ENCODE data around the gene UGT1A10.
"Not testable (repeated sequence)": the region's sequence is repeated elsewhere in the genome, so short reads cannot be mapped to it uniquely, and the experiment has no call there.

The UGT1A10 gene

DNA sequence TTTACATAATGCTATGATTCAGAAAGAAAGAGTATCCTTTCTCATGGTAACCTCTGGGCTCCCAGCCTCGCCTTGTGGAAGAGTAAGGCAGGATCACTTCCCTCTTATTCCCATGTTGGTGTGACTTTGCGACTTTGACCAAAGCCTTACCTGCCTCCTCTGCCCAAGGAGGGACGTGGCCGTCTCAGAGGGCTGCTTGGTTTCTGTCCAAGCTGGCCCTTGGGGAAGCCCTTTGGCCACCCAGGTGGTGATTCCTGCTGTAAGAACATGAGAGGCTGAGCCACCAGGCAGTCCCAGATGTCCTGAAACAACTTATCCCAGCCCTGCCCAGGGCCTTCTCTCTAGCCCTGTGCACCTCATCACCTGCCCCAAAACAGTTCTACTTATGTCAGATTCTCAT lies 62.5 kb downstream of the UGT1A10 start:
- DNase-seq: no peak

DNA sequence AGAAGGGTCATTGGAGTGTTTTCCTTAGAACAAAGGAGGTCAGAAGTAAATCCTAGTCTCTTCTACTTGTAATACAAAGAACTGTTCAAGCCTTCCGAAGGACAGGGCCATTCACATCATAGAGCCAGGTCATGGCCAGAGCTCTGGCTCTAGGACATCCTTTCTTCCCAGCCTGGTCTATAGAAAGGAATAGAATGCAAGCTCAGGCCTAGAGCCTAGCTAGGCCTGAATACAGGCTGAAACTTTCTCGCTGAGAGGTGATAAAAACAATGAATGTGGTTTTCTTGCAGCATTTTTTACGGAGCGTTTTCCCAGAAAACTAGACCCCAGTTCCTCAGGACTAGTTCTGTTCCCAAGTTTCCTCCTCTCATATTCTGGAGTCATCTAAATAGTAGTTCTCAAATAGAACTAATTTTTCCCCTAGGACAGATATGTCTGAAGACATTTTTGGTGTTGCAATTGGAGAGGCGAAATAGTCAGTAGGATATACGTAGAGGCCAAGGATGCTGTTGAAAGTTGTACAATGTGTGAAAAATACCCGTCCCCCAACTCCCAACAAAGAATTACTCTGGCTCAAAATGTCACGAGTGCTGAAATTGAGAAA lies 63.3 kb downstream of the UGT1A10 start:
- DNase-seq: no peak

DNA sequence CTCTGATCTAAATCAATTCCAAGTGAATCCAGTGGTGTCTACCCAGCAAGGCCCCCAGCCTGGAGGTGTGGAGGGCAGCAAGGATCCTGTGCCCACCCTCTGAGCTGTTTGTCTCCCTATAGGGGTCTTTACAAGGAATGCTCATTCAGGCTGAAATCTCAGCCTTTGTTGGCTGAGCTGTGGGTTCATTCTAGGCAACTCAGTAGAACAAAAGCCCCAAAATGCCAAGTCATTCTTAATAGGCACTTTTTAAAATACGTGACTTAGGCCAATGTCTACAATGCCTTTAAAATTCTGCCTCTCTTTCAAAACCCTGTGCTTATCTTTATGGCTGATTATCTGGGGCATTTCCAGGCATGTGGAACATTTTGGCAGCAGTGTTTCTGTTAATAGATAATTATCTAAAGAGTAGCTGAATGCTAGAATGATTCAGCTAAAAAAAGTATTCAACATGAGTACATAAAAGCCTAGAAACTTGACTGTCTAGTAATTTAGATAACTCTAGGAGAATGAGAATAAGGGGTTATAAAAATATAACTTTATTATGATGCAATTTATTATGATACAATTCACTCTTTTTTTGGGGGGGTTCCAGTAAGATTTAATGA lies 63.9 kb downstream of the UGT1A10 start:
- DNase-seq: no peak

DNA sequence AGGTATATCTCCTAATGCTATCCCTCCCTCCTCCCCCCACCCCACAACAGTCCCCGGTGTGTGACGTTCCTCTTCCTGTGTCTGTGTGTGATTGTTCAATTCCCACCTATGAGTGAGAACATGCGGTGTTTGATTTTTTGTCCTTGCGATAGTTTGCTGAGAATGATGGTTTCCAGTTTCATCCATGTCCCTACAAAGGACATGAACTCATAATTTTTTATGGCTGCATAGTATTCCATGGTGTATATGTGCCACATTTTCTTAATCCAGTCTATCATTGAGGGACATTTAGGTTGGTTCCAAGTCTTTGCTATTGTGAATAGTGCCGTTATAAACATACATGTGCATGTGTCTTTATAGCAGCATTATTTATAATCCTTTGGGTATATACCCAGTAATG lies 64.6 kb downstream of the UGT1A10 start:
- DNase-seq: not testable (repeated sequence)

DNA sequence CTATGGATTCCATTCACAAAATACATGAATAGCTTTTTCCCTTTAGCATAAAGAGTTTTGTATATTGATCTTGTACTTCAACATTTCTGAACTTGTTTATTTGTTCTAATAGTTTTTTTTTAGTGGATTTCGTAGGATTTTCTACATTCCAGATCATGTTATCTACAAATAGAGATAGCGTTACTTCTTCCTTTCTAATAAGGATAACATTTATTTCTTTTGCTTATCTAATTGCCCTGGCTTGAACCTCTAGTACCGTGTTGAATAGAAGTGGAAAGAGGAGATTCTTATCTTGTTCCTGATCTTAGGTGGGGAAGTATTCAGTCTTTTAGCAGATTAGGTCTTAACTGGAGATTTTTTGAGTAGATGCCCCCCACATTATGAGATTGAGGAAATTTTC lies 66.0 kb downstream of the UGT1A10 start:
- DNase-seq: no peak

DNA sequence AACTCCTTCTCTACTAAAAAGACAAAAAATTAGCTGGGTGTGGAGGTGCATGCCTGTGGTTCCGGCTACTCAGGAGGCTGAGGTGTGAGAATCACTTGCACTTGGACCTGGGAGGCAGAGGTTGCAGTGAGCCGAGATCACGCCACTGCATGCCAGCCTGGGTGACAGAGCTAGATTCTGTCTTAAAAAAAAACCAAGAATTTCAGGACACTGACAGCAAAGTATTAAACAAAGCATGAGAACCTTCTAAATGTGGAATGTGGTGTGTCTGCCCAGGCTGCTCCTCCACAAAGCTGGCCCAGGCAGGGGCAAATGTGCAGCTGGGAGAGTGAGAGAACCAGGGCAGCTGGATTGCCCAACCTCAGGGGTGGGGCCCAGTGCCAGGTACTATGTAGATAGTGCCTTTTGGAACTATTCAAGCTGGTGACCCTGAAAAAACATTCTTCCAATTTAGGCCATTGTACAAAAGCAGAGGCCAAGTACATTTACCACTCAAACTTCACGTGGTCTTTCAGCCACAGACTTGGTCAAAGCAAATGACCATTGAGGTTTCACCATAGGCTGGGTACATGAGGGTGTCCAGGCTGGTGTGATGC lies 69.8 kb downstream of the UGT1A10 start:
- no peak for DNase-seq

DNA sequence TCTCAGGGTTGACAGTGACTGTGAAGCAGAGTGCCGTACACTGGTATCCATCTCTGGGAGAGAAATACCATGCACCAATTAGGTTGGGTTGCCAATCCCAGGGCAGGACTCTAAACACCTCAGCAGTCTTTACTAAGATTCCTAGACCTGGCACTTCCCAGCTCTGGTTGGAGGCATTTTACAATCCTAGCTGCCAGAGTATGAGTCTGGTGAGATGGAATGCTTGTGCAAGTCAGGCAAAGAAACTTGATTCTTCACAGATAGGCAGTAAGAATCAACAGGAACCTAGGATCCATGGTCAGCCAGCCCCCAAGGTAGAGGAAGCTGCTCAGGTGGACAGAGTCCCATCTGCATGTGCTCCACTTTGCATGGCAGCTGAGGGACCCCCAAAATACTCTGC lies 70.5 kb downstream of the UGT1A10 start:
- DNase-seq: no peak

DNA sequence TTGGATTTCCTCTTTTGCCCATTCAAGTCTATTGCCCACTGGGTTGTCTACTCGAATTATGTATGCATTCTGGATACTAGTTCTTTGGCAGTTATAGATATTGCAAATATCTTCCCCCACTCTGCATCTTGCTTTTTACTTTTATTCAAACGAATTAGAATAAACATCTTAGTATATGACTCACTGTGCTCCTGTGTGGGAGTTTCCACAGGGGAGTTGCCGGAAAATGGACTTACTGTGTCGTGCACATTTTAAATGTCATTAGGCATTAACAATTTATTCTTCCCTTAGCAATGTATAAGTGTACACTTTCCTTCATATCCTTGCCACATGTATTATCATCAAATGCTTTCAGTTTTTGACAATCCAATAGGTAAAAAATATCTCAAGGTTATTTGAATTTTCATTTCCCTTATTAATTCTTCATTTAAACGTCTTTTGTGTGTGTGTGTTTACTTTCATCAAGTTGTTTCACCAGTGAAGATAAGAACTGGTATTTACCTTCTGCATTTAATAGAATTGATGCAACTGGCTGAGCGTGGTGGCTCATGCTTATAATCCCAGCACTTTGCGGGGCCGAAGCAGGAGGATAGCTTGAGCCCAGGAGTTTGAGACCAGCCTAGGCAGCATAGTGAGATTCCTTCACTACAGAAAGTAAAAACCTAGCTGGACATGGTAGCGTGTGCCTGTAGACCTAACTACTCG lies 71.8 kb downstream of the UGT1A10 start:
- no peak for DNase-seq

DNA sequence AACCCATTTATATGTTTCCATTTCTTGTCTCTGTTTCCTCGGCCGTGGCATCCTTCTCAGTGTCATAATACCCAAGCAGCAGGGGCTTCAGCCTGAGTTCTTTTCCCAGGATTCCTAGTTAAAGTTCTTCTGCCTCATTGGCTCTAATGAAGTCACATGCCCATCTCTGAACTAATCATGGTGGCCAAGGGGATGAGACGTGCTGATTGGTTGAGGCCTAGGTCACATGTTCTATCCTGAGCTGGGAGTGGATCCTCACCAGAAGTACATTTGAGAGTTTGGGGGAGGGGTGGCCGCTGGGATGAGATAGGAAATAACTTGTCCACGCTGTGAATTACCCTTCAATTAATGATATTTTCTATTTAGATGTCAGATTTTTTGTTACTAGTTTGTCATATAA lies 72.7 kb downstream of the UGT1A10 start:
- no peak for DNase-seq

DNA sequence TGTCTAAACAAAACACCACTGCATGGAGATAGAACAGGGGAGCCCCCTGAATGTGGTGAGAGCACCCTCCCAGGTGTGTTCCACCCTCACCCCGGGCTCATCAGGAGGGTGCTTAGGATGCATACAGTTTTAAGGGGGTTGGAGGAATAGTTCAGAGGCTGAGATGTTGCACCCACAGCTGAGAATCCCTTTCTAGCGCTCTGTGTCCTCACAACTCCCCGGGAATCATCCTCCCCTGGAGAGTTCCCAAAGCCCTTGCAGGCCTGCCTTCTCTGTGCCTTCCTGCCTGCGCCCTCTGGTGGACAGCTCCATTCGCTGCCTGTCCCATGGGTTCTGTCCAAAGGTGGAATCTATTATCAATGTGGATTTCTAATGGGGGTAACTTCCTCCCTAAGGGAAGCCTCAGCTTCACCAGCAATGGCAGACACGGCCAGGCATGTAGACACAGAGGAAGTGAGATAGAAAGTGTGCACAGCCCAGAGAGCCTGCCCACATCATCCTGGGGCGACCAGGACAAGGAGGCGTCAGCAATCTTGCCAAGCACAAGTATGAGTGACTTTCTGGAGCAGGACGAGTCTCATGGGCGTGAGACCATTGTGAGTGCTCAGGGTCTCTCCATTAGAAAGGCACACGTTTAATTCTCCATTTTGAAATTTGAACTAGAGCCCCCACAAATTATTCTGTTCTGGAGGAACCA lies 75.2 kb downstream of the UGT1A10 start:
- peak; percentile 80 for DNase-seq

DNA sequence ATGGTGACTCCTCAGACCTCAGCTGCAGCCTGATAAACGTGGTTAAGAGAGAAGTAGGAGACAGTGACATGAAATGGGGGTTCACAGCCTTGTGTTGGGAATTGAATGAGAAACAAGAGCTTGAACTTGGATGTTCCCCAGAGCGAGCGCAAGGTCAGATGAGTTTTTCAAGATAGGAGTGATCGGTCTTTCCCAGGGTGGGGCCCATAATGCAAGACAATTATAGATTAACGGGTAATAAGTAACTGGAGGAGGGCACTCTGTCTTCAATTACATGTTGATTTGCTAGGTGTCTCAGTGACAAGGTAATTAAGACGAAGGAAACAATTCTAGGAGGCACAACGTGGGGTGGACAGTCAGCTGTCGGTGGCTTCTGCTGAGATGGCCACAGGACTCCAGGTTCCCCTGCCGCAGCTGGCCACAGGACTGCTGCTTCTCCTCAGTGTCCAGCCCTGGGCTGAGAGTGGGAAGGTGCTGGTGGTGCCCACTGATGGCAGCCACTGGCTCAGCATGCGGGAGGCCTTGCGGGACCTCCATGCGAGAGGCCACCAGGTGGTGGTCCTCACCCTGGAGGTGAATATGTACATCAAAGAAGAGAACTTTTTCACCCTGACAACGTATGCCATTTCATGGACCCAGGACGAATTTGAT lies 76.5 kb downstream of the UGT1A10 start, which contains the start of gene UGT1A5:
UGT1A5 (plus strand) TSS at position 297 of the 651 bp plus-strand sequence; CDS start at position 382, 85 bp downstream.
- DNase-seq: no peak

DNA sequence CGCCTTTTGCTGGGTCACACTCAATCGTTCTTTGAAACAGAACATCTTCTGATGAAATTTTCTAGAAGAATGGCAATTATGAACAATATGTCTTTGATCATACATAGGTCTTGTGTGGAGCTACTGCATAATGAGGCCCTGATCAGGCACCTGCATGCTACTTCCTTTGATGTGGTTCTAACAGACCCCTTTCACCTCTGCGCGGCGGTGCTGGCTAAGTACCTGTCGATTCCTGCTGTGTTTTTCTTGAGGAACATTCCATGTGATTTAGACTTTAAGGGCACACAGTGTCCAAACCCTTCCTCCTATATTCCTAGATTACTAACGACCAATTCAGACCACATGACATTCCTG lies 77.0 kb downstream of the UGT1A10 start:
- no peak for DNase-seq

DNA sequence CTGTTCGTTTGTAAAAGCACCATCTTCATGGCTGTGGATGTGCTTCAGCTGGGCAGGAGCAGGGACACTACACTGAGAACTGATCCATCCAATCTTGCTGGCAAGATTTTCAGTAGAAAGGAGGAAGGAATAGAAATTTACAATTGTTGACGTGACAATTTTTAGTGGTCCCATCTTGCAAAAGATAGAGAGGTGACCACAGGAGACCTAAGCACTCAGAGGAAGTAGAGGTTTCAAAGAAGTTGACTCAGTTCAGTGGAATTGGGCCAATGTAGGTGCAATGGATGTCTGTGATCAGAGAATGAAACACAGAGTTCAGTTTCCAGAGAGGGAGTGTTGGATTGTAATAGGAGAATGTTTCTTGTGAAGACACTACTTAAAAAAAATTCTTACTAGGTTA lies 77.9 kb downstream of the UGT1A10 start:
- no peak for DNase-seq

DNA sequence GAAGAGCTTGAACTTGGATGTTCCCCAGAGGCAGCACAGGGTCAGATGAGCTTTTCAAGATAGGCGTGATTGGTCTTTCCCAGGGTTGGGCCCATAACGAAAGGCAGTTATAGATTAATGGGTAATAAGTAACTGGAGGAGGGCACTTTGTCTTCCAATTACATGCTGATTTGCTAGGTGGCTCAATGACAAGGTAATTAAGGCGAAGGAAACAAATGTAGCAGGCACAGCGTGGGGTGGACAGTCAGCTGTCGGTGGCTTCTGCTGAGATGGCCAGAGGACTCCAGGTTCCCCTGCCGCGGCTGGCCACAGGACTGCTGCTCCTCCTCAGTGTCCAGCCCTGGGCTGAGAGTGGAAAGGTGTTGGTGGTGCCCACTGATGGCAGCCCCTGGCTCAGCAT lies 82.3 kb downstream of the UGT1A10 start, which contains the start of gene UGT1A4:
UGT1A4 (plus strand) TSS at position 185 of the 400 bp plus-strand sequence; CDS start at position 270, 85 bp downstream.
- DNase-seq: no peak

DNA sequence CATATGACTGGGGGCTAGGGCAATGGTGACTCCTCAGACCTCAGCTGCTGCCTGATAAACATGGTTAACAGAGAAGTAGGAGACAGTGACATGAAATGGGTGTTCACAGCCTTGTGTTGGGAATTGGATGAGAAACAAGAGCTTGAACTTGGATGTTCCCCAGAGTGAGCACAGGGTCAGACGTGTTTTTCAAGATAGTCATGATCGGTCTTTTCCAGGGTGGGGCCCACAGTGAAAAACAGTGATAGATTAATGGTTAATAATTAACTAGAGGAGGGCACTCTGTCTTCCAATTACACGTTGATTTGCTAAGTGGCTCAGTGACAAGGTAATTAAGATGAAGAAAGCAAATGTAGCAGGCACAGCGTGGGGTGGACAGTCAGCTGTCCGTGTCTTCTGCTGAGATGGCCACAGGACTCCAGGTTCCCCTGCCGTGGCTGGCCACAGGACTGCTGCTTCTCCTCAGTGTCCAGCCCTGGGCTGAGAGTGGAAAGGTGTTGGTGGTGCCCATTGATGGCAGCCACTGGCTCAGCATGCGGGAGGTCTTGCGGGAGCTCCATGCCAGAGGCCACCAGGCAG lies 92.6 kb downstream of the UGT1A10 start, which contains the start of gene UGT1A3:
UGT1A3 (plus strand) TSS at position 320 of the 579 bp plus-strand sequence; CDS start at position 405, 85 bp downstream.
- no peak for DNase-seq

DNA sequence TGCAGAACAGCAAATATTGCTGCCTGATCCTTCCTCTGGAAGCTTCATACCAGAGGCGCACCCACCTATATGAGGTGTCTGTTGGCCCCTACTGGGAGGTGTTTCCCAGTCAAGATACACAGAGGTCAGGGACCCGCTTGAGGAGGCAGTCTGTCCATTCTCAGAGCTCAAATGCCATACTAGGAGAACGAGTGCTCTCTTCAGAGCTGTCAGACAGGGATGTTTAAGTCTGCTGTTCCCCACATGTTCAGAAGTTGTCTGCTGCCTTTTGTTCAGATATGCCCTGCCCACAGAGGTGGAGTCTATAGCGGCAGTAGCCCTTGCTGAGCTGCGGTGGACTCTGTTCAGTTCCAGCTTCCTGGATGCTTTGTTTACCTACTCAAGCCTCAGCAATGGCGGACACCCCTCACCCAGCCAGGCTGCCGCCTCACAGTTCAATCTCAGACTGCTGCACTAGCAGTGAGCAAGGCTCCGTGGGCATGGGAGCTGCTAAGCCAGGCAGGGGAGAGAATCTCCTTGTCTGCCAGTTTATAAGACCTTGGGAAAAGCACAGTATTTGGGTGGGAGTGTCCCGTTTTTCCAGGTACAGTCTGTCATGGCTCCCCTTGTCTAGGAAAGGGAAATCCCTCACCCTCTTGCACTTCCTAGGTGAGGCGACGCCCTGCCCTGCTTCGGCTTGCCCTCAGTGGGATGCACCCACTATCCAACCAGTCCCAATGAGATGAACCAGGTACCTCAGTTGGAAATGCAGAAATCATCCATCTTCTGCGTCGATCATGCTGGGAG lies 100.8 kb downstream of the UGT1A10 start:
- not testable (repeated sequence) for DNase-seq

DNA sequence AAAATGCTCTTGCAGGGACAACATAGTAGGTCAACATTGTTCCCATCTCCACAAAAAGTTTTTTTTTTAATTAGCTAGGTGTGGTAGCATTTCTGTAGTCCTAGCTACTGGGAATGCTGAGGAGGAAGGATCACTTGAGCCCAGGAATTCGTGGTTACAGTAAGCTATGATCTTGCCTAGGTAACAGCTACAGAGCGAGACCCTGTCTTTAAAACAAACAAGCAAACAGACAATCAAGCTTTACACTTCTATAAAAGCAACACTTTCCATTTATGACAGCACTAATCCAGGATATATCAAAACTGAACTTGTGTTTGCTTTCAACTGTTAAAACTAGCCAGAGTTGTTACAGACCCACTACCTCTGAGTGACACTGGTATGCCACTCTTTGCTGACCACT lies 104.6 kb downstream of the UGT1A10 start:
- DNase-seq: no peak

DNA sequence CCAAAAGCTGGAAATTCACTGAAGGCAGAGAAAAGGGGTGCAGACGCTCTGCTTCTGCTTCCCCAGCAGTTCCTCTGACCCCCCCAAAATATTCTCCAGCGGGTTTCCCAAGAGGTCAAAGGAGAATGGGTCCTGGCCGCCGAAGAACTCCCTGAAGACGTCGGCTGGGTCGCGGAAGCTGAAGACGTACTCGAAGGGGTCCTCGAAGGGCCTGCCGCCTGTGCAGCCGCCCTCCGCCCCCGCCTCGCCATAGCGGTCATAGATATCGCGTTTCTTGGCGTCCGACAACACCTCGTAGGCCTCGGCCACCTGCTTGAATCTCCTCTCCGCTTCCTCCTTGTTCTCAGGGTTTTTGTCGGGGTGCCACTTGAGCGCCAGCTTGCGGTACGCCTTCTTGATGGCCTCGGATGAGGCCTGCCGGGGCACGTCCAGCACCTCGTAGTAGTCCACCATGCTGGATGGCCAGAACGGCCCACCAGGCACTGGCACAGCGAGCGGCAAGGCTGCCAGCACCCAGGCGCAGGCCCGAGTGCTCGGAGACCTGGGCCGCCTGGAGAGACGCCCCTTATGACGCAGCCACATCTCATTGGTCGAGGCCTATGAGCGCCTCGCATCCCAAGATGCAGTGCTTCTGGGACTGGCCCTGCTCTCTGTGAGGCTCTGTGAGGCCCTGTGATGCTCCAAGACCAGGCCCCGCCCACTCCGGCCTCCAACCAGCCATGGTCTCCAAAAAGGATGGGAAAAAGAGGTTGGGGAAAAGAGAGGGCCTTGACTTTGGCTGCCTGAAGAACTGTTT lies 107.4 kb downstream of the UGT1A10 start:
- DNase-seq: no peak

DNA sequence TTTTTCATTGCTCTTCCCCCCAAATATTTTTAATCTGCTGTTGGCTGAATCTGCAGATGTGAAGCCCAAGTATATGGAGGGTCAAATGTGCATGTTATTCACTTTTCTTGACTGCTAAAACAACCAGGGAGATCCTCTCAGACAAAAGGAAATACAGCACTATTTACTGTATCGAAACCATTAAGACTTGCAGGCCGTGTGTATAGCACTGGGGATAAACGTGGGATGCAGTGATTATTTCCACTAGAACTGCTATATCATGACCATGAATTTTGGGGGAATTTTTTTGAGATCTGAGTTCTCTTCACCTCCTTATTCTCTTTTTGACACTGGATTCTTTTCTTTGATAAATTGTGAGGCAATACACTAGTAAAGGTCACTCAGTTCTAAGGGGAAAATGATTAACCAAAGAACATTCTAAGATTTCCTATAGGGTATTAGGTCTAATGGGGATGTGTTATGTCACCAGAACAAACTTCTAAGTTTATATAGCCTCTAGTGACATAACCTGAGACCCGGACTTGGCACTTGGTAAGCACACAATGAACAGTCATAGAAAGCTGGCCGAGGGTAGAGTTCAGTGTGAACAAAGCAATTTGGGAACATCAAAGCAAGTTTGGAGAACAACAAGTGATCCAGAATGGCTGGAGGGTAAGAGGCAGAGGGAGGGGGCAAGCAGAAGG lies 109.0 kb downstream of the UGT1A10 start:
- DNase-seq: no peak

DNA sequence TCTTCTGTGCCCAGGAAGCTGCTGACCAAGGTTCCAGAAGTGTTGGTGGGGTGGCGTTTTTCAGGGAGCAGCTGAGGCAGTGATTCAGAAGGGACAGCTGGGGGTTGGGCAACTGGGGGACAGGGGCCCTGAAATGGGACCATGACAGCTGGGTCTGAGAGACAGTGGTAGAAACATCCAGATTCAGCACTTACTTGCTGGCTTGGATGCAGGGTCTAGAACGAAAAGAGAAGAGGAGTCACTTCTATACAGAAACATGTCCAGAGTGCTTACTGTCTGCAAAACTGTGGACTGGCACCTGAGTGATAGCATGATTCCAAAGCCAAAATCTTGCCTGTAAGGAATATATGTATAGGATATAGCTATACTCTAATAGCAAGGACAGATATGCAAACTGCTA lies 109.6 kb downstream of the UGT1A10 start:
- DNase-seq: not testable (repeated sequence)
